Stimulated activated CD8-positive, alpha-beta memory T cell treated with anti-CD3 and anti-CD28 coated beads, Interleukin-12 subunit alpha, Interleukin-12 subunit beta, amount 100 ng/mL, for 1 hour (primary cell): ENCODE measurements around the gene SHBG.

Source experiments
- DNase-seq: peaks from one replicate; pipeline ENCODE4 v3.0.0-alpha.2; 2020; ENCODE audit warnings: low read depth

The SHBG gene

DNA sequence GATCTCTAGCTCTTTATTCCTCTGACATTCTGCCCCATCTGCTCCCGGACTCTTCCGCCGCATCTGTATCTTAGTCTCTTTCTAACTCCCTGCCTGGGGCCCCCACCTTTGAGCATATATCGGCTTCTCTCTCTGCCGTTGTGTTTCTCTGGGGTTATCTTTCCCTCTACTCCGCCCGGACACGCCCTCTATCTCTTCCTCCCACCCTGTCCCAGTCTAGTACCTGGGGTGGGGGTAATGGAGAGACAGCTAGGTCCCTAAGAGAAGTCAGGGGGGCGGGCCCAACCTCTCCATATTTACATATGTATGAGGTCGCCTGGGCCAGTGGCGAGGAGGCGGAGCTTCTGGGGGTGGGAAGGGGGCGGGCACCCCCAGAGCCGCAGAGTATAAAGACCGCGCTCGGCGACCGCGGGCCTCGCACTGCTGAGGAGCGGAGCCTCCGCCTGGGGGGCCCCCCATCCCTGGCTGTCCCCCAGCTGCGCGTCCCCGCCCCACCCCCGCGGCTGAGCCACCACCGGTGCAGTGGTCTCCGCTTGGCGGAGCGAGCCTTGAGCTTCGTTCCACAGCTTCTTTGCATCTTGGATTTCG is 20.7 kb downstream of the SHBG start, which contains the start of gene ATP1B2:
Gene ATP1B2, plus strand, starts transcription at position 418 of the 588 bp plus-strand sequence. CDS start 593 bp downstream, outside the sequence.
- DNase-seq, result peak; percentile 64

DNA sequence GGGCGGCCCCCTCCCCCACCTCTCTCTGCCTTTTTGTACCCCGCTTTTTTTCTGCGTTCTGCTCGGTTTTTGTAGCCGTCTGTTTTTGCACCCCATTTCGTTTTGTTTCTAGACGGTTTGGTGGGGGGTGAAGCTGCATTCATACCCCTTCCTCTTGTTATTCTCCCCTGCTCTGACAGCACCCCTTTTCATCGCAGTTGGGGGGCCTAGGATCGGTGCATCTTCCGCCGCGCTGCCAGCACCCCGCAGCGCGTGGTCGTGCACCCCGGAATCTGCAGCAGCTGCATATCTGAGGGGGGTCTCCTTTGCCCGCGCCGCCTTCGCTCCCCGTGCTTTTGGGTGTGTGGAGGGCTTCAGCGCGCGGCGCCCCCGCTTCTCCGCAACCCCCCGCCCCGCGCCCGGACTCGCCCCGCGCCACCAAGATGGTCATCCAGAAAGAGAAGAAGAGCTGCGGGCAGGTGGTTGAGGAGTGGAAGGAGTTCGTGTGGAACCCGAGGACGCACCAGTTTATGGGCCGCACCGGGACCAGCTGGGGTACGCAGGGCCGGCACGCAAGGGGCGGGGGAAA is 21.2 kb downstream of the SHBG start:
- no peak for DNase-seq

GRCh38 chr17:7651665-7652387 is 21.9 kb downstream of the SHBG start:
- no peak for DNase-seq

DNA sequence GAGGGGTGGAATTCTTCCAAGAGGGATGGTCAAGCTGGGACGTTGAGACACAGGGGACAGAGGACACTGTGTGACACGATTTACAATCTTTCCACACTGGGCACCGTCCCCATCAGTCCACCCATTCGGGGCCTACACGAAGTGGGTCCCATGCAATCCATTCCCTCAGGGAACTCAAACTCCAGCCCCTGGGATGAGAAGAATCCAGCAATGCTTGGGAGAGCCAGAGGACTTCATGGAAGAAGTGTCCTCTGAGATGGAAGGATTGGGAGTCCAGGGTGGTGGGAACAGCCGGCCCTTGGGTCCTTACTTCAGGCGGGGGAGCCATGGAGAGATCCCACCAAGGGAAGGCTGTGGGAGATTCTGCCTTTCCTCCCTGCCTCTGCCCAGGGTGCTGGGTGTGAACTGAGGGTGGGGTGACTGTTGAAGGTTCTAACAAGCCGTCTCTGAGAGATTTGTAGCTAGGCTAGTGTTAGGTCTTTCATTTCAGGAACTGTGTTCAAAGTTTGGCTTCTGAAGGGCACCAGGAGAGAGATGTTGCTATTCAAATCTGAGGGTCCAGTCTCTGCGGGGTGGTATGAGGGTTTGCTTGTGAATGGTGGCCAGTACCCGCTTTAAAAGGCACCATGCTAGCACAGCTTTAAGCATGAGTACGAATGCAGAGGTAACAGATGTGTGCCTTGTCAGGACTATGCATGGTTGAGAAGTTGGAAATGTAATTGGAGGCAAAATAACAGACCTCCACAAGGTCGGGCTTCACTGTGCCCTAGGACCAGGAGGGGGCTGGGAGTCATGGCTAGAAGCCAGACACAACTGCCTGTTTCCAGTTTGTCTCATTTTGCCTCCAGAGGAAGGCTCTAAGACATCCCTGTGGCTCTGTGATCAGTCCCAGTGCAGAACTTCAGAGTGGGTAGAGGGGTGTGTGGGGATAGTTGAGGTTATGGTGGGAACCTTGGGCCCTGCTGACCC is 22.7 kb downstream of the SHBG start:
- no peak for DNase-seq

GRCh38 chr17:7654832-7655540 is 25.1 kb downstream of the SHBG start:
- no peak for DNase-seq

GRCh38 chr17:7655541-7655840 is 25.6 kb downstream of the SHBG start:
- DNase-seq, result no peak

DNA sequence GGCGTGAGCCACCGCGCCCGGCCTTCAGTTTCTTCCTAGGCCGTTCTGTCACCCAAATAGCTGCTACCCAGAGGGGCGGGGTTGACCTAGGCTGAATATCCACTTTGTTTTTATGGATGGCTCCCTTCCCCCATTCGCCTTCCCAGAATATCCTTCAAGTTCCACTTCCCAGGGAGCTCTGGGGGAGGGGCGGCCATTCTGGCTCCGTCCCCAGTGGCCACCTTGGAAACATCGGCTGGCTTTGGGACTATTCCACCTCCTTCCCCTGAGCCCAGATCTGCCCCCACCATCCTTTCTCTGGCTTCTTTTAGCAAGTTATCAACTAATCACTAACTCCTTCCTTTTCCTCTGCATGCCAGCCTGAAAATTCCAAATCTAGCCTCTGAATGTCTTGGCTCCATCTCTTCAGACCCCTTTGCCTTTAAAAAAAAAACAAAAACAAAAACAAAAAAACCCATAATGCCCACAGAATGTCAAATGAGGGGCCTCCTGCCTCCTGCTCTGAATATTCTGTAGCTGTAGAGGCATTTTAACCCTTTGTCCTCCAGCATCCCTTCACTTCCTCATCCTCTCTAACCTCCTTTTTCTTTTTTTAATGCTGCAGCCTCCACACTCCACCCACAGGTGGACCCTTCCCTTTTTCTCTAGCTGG is 27.1 kb downstream of the SHBG start:
- no peak for DNase-seq

DNA sequence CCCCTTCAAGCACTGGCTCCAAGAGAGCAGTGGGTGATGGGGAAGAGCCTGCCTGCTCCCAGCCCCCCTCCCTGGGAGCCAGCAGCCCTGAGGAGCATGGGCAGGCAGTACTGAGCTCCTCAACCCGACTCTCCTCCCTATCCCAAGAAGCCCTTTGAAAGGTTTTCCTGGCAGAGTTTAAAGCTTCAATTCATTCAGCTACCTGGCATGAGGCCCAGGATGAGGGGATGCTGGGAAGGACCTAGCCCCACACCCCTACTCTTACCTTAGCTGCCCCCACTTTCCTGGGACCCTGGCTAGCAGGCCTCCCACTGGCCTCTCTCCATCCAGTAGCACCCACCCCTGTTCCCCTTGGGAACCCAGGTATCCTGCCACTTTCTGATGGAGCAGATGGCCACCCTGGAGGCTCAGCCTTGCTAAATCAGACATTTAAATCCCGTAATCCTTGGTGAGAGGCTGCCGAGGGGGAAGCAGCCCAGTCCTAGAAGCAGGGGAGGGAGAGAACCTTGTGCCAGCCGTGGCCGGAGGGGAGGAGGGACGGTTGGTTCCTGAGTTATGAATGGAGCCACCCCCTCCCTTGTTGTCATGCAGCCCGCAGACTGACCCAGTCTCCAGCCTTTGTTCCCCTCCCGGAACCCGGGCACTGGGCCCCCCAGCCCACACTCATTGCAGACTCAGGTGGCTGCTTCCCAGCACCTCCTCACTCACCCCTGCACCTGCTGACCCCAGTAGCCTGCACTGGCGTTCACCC is 37.9 kb downstream of the SHBG start:
- DNase-seq, result no peak

DNA sequence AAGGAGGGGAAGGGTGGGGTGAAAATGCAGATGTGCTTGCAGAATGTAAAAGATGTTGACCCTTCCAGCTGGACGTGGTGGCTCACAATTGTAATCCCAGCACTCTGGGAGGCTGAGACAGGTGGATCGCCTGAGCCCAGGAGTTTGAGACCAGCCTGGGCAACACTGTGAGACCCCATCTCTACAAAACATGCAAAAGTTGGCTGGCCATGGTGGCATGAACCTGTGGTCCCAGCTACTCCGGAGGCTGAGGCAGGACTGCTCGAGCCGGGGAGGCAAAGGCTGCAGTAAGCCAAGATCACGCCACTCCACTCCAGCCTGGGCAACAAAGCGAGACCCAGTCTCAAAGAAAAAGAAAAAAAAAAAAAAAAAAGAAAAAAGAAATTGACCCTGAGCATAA is 38.5 kb downstream of the SHBG start:
- no peak for DNase-seq

DNA sequence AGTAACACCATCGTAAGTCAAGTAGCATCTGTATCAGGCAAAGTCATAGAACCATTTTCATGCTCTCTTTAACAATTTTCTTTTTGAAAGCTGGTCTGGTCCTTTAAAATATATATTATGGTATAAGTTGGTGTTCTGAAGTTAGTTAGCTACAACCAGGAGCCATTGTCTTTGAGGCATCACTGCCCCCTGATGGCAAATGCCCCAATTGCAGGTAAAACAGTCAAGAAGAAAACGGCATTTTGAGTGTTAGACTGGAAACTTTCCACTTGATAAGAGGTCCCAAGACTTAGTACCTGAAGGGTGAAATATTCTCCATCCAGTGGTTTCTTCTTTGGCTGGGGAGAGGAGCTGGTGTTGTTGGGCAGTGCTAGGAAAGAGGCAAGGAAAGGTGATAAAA is 43.3 kb downstream of the SHBG start:
- no peak for DNase-seq

DNA sequence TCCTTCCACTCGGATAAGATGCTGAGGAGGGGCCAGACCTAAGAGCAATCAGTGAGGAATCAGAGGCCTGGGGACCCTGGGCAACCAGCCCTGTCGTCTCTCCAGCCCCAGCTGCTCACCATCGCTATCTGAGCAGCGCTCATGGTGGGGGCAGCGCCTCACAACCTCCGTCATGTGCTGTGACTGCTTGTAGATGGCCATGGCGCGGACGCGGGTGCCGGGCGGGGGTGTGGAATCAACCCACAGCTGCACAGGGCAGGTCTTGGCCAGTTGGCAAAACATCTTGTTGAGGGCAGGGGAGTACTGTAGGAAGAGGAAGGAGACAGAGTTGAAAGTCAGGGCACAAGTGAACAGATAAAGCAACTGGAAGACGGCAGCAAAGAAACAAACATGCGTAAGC is 45.0 kb downstream of the SHBG start:
- no peak for DNase-seq

DNA sequence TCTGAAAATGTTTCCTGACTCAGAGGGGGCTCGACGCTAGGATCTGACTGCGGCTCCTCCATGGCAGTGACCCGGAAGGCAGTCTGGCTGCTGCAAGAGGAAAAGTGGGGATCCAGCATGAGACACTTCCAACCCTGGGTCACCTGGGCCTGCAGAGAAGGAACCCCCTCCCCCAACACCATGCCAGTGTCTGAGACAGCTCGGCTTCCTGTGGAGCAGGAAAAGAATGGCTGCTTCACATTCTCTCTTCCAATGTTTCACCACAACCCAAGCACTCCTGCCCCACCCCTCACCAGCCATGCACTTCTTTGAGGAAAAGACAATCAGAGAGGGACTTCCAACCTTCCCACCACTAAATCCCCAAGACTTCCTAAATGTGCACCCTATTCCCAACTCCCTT is 46.6 kb downstream of the SHBG start:
- no peak for DNase-seq

- DNase-seq, result no peak
These were observed 47.6 kb downstream of the SHBG start for GRCh38 chr17:7677388-7678067.
